ENCODE measurements around the gene AFF2. TPM values are rescaled to one million over a fixed set of nuclear protein-coding genes. Genes with fewer than 3 reads are reported as not detected.

The AFF2 gene
- total RNA-seq, 4 donors from 2014 or later = 0.05 to 1.0 (median 0.23) TPM

GRCh38 chrX:148755111-148755510 lies 254.7 kb downstream of the AFF2 start:
- ATAC-seq (no peak), DNase-seq (no peak)
- H3K9me3 ChIP-seq = no peaks in the 10 kb centered on the region
- in situ Hi-C loops (cut with MboI; ENCODE audit: low sequenced_read_pairs in 4 of 4) (no loop called here), intact Hi-C loops (cut with DNase I; ENCODE audit: low total_unique reads) (no loop called here)
- H3K36me3 ChIP-seq = no peaks in the 10 kb centered on the region
- H3K27ac ChIP-seq = no peak overlapping the region
- no peak overlapping the region for H3K4me3 ChIP-seq
- no peaks in the 10 kb centered on the region for H3K4me1 ChIP-seq
- TF ChIP-seq, protein P1, sequence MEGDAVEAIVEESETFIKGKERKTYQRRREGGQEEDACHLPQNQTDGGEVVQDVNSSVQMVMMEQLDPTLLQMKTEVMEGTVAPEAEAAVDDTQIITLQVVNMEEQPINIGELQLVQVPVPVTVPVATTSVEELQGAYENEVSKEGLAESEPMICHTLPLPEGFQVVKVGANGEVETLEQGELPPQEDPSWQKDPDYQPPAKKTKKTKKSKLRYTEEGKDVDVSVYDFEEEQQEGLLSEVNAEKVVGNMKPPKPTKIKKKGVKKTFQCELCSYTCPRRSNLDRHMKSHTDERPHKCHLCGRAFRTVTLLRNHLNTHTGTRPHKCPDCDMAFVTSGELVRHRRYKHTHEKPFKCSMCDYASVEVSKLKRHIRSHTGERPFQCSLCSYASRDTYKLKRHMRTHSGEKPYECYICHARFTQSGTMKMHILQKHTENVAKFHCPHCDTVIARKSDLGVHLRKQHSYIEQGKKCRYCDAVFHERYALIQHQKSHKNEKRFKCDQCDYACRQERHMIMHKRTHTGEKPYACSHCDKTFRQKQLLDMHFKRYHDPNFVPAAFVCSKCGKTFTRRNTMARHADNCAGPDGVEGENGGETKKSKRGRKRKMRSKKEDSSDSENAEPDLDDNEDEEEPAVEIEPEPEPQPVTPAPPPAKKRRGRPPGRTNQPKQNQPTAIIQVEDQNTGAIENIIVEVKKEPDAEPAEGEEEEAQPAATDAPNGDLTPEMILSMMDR (IDR thresholded peaks at IDR 0.05 in 4 of 5, conservative IDR thresholded peaks at IDR 0.05 in 1 of 5) = no peak
- no peak for TF ChIP-seq POLR2A (IDR thresholded peaks at IDR 0.05)
- H3K27me3 ChIP-seq = no peaks in the 10 kb centered on the region

DNA sequence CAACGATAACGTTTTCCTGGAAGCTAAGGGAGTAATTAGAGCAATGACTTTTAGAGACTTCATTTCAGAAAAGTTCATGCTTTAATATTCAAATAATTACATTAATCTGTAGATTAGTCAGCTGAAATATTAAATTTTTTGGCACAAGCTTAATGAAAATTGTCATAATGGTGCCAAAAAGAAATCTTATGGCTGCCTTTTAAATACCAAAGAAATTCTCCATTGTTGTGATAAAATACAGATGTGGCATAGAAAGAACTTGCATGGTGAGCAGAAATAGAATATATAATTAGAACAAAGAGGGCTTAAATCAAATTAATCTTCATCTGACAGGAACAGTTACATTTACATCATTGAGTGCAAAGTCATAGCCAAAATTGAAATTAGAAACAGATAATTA lies 263.5 kb downstream of the AFF2 start:
- Histone ChIP-seq H3K4me1 (no peaks in the 10 kb centered on the region), H3K27me3 (no peaks in the 10 kb centered on the region), H3K27ac (no peak overlapping the region), H3K36me3 (no peaks in the 10 kb centered on the region), H3K4me3 (no peak overlapping the region), H3K9me3 (no peaks in the 10 kb centered on the region)
- TF ChIP-seq POLR2A (IDR thresholded peaks at IDR 0.05) = no peak
- TF ChIP-seq, protein P1 (IDR thresholded peaks at IDR 0.05 in 4 of 5, conservative IDR thresholded peaks at IDR 0.05 in 1 of 5) = no peak
- no peak for ATAC-seq
- in situ Hi-C loops (cut with MboI; ENCODE audit: low sequenced_read_pairs in 4 of 4) (no loop called here), intact Hi-C loops (cut with DNase I; ENCODE audit: low total_unique reads) (no loop called here)
- no peak for DNase-seq

DNA sequence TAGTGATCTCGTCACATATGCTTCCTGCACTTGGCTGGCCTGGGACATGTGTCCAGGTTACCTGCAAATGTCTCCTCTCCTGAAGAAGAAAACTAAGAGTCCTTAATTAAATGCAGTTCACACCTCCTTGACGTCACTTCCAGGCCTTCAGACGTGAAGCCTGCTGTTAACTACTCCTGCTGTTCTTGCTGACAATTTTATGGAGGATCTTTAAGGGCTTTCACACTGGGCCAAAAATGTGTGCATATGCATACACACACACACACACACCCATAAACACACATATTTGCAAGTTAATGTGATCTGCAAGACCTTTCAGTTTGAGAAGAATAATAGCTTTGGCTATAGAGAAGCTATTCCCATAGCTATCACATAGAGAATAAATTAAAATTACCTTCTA lies 267.9 kb downstream of the AFF2 start:
- Histone ChIP-seq H3K36me3 (no peaks in the 10 kb centered on the region), H3K4me3 (no peak overlapping the region), H3K9me3 (no peaks in the 10 kb centered on the region), H3K27me3 (no peaks in the 10 kb centered on the region), H3K4me1 (no peaks in the 10 kb centered on the region), H3K27ac (no peak overlapping the region)
- DNase-seq = no peak
- TF ChIP-seq POLR2A (IDR thresholded peaks at IDR 0.05) = no peak
- TF ChIP-seq, protein P1 (IDR thresholded peaks at IDR 0.05 in 4 of 5, conservative IDR thresholded peaks at IDR 0.05 in 1 of 5) = no peak
- ATAC-seq = no peak
- intact Hi-C loops (cut with DNase I; ENCODE audit: low total_unique reads) = no loop called here
- in situ Hi-C loops (cut with MboI; ENCODE audit: low sequenced_read_pairs in 4 of 4) = no loop called here

DNA sequence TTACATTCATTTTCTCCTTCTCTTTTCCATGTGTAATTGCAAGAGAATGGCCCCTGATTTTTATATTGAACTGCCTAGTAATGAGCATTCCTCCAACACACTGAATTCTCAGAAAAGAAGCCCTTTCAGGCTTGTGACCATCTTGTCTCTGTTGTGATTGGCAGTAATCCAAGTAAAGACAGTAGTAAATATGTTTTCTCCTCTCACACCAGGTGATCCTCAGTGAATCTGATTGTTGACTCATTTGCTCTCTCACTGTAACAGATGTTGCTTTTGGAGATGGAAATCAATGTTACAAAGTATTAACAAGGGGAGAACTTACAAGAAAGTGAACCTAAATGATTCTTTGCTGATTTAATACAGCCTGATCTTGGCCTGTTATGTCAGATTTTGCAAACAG lies 271.0 kb downstream of the AFF2 start:
- no peak for ATAC-seq
- in situ Hi-C loops (cut with MboI; ENCODE audit: low sequenced_read_pairs in 4 of 4) (no loop called here), intact Hi-C loops (cut with DNase I; ENCODE audit: low total_unique reads) (no loop called here)
- no peaks in the 10 kb centered on the region for H3K27me3 ChIP-seq
- H3K27ac ChIP-seq = no peak overlapping the region
- no peak overlapping the region for H3K4me3 ChIP-seq
- H3K4me1 ChIP-seq = no peaks in the 10 kb centered on the region
- H3K9me3 ChIP-seq = no peaks in the 10 kb centered on the region
- TF ChIP-seq, protein P1 (IDR thresholded peaks at IDR 0.05 in 4 of 5, conservative IDR thresholded peaks at IDR 0.05 in 1 of 5) = no peak
- TF ChIP-seq POLR2A (IDR thresholded peaks at IDR 0.05) = no peak
- DNase-seq = no peak
- no peaks in the 10 kb centered on the region for H3K36me3 ChIP-seq

DNA sequence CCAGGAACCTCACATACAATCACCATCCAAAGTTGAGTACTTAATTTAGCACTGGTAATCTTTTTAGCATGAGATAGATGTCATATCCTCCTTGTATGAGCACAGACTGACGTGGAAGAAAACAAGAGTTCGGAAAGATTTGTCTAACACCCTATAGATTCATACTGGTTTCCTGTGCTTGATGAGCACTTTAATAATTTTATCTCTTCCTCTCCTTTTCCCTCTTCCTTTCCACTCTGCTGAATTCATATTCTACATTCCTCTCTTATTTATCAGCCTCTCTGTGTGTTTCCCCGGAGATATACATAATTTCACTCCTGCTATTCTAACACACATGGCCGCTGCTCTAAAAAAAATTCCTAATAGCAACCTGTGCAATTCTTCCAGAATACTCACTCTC lies 273.9 kb downstream of the AFF2 start:
- ATAC-seq = no peak
- TF ChIP-seq, protein P1 (IDR thresholded peaks at IDR 0.05 in 4 of 5, conservative IDR thresholded peaks at IDR 0.05 in 1 of 5) = no peak
- TF ChIP-seq POLR2A (IDR thresholded peaks at IDR 0.05) = no peak
- H3K9me3 ChIP-seq = no peaks in the 10 kb centered on the region
- in situ Hi-C loops (cut with MboI; ENCODE audit: low sequenced_read_pairs in 4 of 4) = no loop called here
- intact Hi-C loops (cut with DNase I; ENCODE audit: low total_unique reads) = no loop called here
- no peak overlapping the region for H3K4me3 ChIP-seq
- no peaks in the 10 kb centered on the region for H3K36me3 ChIP-seq
- no peak overlapping the region for H3K27ac ChIP-seq
- H3K27me3 ChIP-seq = no peaks in the 10 kb centered on the region
- H3K4me1 ChIP-seq = no peaks in the 10 kb centered on the region
- DNase-seq = no peak
